ENCODE data around the gene ABTB2. TPM values are rescaled to one million over a fixed set of nuclear protein-coding genes. Genes with fewer than 3 reads are reported as not detected.

ABTB2 gene
- polyA plus RNA-seq, 1 donor from 2014 or later = 0.68 TPM

GRCh38 chr11:34328632-34328910, 29.2 kb downstream of the ABTB2 start:
- no peaks in the 10 kb centered on the region for H3K27me3 ChIP-seq (ENCODE audit: insufficient read depth, low read depth, low read length)
- no peaks in the 10 kb centered on the region for H3K36me3 ChIP-seq (ENCODE audit: insufficient read depth, low read length)
- no peaks in the 10 kb centered on the region for H4K20me1 ChIP-seq (ENCODE audit: insufficient read depth)
- no peak overlapping the region for H3K4me2 ChIP-seq (ENCODE audit: low read length)
- no peak overlapping the region for H3K27ac ChIP-seq (ENCODE audit: low read length)
- H2AFZ ChIP-seq (ENCODE audit: low read depth, low read length) = no peak overlapping the region
- no peaks in the 10 kb centered on the region for H3K9me3 ChIP-seq (ENCODE audit: low read length)
- TF ChIP-seq REST (IDR thresholded peaks at IDR 0.05; ENCODE audit: borderline replicate concordance) = no peak
- TF ChIP-seq POLR2AphosphoS5 (IDR thresholded peaks at IDR 0.05) = no peak
- no peak for TF ChIP-seq SMC3 (conservative IDR thresholded peaks at IDR 0.05; ENCODE audit: poor library complexity)
- TF ChIP-seq CTCF (IDR thresholded peaks at IDR 0.05; ENCODE audit: poor library complexity, severe bottlenecking) = no peak
- TF ChIP-seq EZH2 (IDR thresholded peaks at IDR 0.05; ENCODE audit: borderline replicate concordance, insufficient read depth, low read length, poor library complexity, severe bottlenecking) = no peak
- TF ChIP-seq RAD21 (conservative IDR thresholded peaks at IDR 0.05) = no peak
- TF ChIP-seq TAF1 (IDR thresholded peaks at IDR 0.05; ENCODE audit: low read depth) = no peak
- TF ChIP-seq MXI1 (conservative IDR thresholded peaks at IDR 0.05; ENCODE audit: poor library complexity, severe bottlenecking) = no peak
- no peak for TF ChIP-seq EP300 (conservative IDR thresholded peaks at IDR 0.05; ENCODE audit: poor library complexity, severe bottlenecking)
- no peak overlapping the region for H3K9ac ChIP-seq (ENCODE audit: low read length)
- H3K9me2 ChIP-seq (ENCODE audit: insufficient read depth, low read length) = no peaks in the 10 kb centered on the region
- H3K79me2 ChIP-seq (replicated peaks; ENCODE audit: insufficient read depth, low read length) = no peaks in the 10 kb centered on the region
- H3F3A ChIP-seq (ENCODE audit: insufficient read depth, low read length, poor library complexity, severe bottlenecking) = no peaks in the 10 kb centered on the region
- no peak overlapping the region for H3K4me3 ChIP-seq (ENCODE audit: low read length)

GRCh38 chr11:34327804-34328631, 29.8 kb downstream of the ABTB2 start:
- TF ChIP-seq EZH2 (IDR thresholded peaks at IDR 0.05; ENCODE audit: borderline replicate concordance, insufficient read depth, low read length, poor library complexity, severe bottlenecking) = no peak
- TF ChIP-seq TAF1 (IDR thresholded peaks at IDR 0.05; ENCODE audit: low read depth) = no peak
- no peak for TF ChIP-seq MXI1 (conservative IDR thresholded peaks at IDR 0.05; ENCODE audit: poor library complexity, severe bottlenecking)
- TF ChIP-seq EP300 (conservative IDR thresholded peaks at IDR 0.05; ENCODE audit: poor library complexity, severe bottlenecking) = no peak
- no peak for TF ChIP-seq RAD21 (conservative IDR thresholded peaks at IDR 0.05)
- no peaks in the 10 kb centered on the region for H3K9me3 ChIP-seq (ENCODE audit: low read length)
- no peaks in the 10 kb centered on the region for H3K79me2 ChIP-seq (replicated peaks; ENCODE audit: insufficient read depth, low read length)
- H3K4me2 ChIP-seq (ENCODE audit: low read length) = no peak overlapping the region
- H3K27ac ChIP-seq (ENCODE audit: low read length) = no peak overlapping the region
- no peak overlapping the region for H2AFZ ChIP-seq (ENCODE audit: low read depth, low read length)
- no peak overlapping the region for H3K4me3 ChIP-seq (ENCODE audit: low read length)
- H3K36me3 ChIP-seq (ENCODE audit: insufficient read depth, low read length) = no peaks in the 10 kb centered on the region
- H4K20me1 ChIP-seq (ENCODE audit: insufficient read depth) = no peaks in the 10 kb centered on the region
- H3K9me2 ChIP-seq (ENCODE audit: insufficient read depth, low read length) = no peaks in the 10 kb centered on the region
- H3K27me3 ChIP-seq (ENCODE audit: insufficient read depth, low read depth, low read length) = no peaks in the 10 kb centered on the region
- no peaks in the 10 kb centered on the region for H3F3A ChIP-seq (ENCODE audit: insufficient read depth, low read length, poor library complexity, severe bottlenecking)
- H3K9ac ChIP-seq (ENCODE audit: low read length) = no peak overlapping the region

All from neural cell (in vitro differentiated cells).